Type B pancreatic cell (in vitro differentiated cells): ENCODE results near the gene SCFD2. TPM values are rescaled to one million over a fixed set of nuclear protein-coding genes. Genes with fewer than 3 reads are reported as not detected.

Source experiments
- DNase-seq: peaks from one replicate; pipeline ENCODE4 v3.0.0; 2021; ENCODE audit warnings: mixed read lengths; ENCODE audit not compliant: unreplicated experiment; ENCODE audit errors: extremely low spot score
- H3K27ac Mint-ChIP-seq: 2 replicates; pipeline ENCODE4 v1.8.0; 2021; ENCODE audit warnings: mild to moderate bottlenecking, mixed read lengths
- H3K27me3 Mint-ChIP-seq: 2 replicates; pipeline ENCODE4 v1.8.0; 2021; ENCODE audit warnings: mixed read lengths
- H3K36me3 Mint-ChIP-seq: 2 replicates; pipeline ENCODE4 v1.8.0; 2021; ENCODE audit warnings: mixed read lengths
- H3K4me1 Mint-ChIP-seq: one replicate; pipeline ENCODE4 v1.8.0; 2021; ENCODE audit warnings: mixed read lengths; ENCODE audit not compliant: unreplicated experiment
- H3K4me3 Mint-ChIP-seq: 2 replicates; pipeline ENCODE4 v1.8.0; 2021; ENCODE audit warnings: mild to moderate bottlenecking, mixed read lengths
- H3K9me3 Mint-ChIP-seq: 2 replicates; pipeline ENCODE4 v1.8.0; 2021; ENCODE audit warnings: mixed read lengths
- total RNA-seq: library from RNA; stranded (reverse); gene quantifications from 2 replicates; pipeline ENCODE4 v1.2.1, GENCODE V29; 2021; ENCODE audit warnings: low replicate concordance
- TF ChIP-seq, protein P1 (sequence below): fragments of 200-600 bp; sonication (generic); conservative IDR thresholded peaks from 2 replicates; pipeline ENCODE4 v1.5.0; 2021; ENCODE audit warnings: antibody characterized with exemption, mild to moderate bottlenecking

The SCFD2 gene
- total RNA-seq, 1 donor from 2014 or later, result 11.2 TPM

DNA sequence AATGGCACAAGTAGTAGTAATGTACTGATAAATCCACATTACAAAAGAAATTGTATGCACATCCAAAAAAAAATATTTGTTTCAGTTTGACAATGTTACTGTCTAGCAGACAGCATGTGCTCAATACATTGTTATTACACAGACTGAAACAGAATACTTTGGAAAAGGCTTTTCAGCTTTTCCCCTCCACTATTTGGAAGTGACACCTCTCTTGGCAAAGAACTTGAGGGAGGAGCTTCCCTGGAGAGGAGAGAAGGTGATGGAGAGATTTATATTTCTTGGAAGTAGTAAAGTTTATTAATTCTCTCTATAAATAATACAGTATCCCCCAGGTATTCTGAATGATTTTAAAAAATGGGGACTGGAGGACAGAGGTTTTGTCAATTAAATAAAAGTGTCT, 131.8 kb downstream of the SCFD2 start:
- Mint-ChIP-seq H3K36me3 (no peaks in the 10 kb centered on the region), H3K4me1 (no peaks in the 10 kb centered on the region), H3K4me3 (no peak overlapping the region), H3K9me3 (no peaks in the 10 kb centered on the region), H3K27ac (no peak overlapping the region), H3K27me3 (no peaks in the 10 kb centered on the region)
- no peak for DNase-seq
- TF ChIP-seq, protein P1, sequence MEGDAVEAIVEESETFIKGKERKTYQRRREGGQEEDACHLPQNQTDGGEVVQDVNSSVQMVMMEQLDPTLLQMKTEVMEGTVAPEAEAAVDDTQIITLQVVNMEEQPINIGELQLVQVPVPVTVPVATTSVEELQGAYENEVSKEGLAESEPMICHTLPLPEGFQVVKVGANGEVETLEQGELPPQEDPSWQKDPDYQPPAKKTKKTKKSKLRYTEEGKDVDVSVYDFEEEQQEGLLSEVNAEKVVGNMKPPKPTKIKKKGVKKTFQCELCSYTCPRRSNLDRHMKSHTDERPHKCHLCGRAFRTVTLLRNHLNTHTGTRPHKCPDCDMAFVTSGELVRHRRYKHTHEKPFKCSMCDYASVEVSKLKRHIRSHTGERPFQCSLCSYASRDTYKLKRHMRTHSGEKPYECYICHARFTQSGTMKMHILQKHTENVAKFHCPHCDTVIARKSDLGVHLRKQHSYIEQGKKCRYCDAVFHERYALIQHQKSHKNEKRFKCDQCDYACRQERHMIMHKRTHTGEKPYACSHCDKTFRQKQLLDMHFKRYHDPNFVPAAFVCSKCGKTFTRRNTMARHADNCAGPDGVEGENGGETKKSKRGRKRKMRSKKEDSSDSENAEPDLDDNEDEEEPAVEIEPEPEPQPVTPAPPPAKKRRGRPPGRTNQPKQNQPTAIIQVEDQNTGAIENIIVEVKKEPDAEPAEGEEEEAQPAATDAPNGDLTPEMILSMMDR, result no peak

DNA sequence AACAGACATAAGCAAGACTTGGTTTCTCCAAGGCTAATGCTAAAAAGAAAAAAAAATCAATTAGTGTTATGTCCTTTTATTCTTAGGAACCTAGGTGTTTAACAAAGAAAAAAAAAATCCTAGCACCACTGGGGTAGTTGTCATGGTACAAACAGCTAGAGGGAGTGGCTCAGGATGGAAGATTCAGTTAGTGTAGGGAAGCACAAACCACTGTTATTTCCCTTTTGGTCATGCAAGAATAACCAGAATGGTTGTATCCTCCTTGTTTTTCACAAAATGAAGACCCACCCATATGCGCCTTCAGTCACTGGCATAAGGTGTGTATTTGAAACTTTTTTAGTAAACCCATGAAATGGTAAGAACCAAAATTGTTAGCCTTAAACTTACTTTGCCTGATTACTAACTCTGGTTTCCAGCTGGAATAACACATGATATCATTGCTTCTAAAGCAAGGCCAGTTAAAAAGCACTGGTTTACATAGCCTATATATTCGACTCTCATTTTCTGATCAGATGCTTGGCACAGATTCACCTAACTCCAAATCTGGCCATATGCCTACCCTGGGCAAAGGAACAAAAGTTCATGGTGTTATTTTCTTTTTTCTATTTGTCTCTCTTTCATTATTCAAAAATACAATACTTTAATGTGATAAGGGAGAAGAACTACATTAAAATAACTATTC, 132.6 kb downstream of the SCFD2 start:
- no peaks in the 10 kb centered on the region for H3K27me3 Mint-ChIP-seq
- H3K9me3 Mint-ChIP-seq, result no peaks in the 10 kb centered on the region
- H3K4me1 Mint-ChIP-seq, result no peaks in the 10 kb centered on the region
- no peak for DNase-seq
- no peaks in the 10 kb centered on the region for H3K36me3 Mint-ChIP-seq
- no peak overlapping the region for H3K4me3 Mint-ChIP-seq
- H3K27ac Mint-ChIP-seq, result no peak overlapping the region
- TF ChIP-seq, protein P1, result no peak

DNA sequence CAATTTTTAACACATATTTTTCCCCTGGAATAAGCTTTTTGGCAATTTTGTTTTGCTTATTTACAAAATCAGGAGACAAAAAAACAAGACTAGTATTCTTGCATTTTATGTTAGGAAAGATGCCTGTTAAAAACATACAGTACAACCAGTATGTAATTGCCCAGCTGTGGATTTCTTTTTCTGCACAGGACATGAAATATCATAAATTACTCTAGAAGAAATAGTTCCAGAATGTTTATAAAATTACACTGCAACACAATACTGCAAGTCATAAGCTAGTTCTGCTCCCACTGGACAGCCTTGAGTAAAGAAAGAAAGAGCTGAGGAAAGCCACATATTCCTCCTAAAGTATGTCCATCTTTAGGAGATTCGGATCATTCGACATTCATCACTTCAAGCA, 133.5 kb downstream of the SCFD2 start:
- DNase-seq, result no peak
- TF ChIP-seq, protein P1, result no peak
- Mint-ChIP-seq H3K4me1 (no peaks in the 10 kb centered on the region), H3K4me3 (no peak overlapping the region), H3K27ac (no peak overlapping the region), H3K36me3 (no peaks in the 10 kb centered on the region), H3K9me3 (no peaks in the 10 kb centered on the region), H3K27me3 (no peaks in the 10 kb centered on the region)

DNA sequence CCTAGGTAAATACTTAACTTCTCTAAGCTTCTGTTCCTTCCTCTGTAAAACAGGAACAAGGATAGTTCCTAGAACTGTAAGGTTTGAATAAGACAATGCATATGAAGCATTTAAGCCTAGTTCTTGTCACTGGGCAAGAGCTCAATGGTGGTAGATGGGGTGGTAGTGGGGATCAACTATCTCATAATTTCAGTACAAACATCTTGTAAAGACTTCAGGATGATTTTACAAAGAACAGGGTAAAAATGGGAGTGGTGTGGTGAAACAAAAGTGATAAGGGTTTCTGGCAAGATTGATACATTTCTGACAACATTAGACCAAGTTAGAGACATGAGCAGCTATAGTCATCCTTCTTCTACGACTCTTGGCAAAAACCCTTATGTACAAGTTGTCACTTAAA, 137.8 kb downstream of the SCFD2 start:
- TF ChIP-seq, protein P1, result no peak
- DNase-seq, result no peak
- Mint-ChIP-seq H3K4me3 (no peak overlapping the region), H3K4me1 (peaks cover 5% of the 10 kb centered on the region), H3K27me3 (no peaks in the 10 kb centered on the region), H3K9me3 (no peaks in the 10 kb centered on the region), H3K36me3 (no peaks in the 10 kb centered on the region), H3K27ac (no peak overlapping the region)

DNA sequence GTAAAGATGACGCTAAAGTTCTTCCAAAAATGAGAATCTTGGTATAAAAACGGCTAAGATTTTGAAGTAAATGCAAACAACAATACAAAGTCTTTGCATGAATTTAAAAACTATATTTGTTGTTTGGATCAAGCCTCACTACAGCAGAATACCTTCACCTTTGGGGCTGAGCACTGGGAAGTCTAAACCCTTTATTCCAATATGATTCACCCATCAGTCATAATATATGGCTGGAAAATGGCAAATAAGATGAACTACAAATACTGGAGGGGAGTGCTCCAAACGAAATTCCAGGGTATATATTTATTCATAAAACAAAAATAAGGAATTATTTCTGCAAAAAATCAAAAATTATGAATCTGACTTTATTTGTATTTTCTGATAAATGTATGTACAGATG, 138.4 kb downstream of the SCFD2 start:
- Mint-ChIP-seq H3K4me3 (no peak overlapping the region), H3K27ac (no peak overlapping the region), H3K36me3 (no peaks in the 10 kb centered on the region), H3K27me3 (no peaks in the 10 kb centered on the region), H3K4me1 (peaks cover 5% of the 10 kb centered on the region), H3K9me3 (no peaks in the 10 kb centered on the region)
- no peak for DNase-seq
- TF ChIP-seq, protein P1, result no peak
